Measurements from ENCODE around the gene UVRAG. TPM values are rescaled to one million over a fixed set of nuclear protein-coding genes. Genes with fewer than 3 reads are reported as not detected.

UVRAG gene
- total and polyA plus RNA-seq, 2 donors (not counting 1 experiment from before 2014, with no cell fraction given) = 37.7 to 94.1 TPM

- Histone ChIP-seq H3K4me1 (ENCODE audit: control insufficient read depth in 2 of 2, insufficient read depth in 2 of 2, low read length in 2 of 2) (peaks cover 0 to 10% of the 10 kb centered on the region in 2 donors), H2AFZ (ENCODE audit: insufficient read depth, low read depth, low read length, poor library complexity, severe bottlenecking) (no peak overlapping the region), H3K4me3 (ENCODE audit: control extremely low read depth in 1 of 5, extremely low read depth in 1 of 5, insufficient read depth in 1 of 5, low read depth in 2 of 5, low read length in 4 of 5) (no peak overlapping the region), H3K79me2 (ENCODE audit: control insufficient read depth, insufficient read depth, low read length) (no peaks in the 10 kb centered on the region), H4K20me1 (ENCODE audit: control insufficient read depth, insufficient read depth, low read length, poor library complexity, severe bottlenecking) (no peaks in the 10 kb centered on the region), H3K9ac (ENCODE audit: low read length) (no peak overlapping the region), H3K27me3 (replicated peaks in 1 of 4; ENCODE audit: control extremely low read depth in 1 of 4, control insufficient read depth in 3 of 4, insufficient read depth in 4 of 4, low read length in 3 of 4) (no peaks in the 10 kb centered on the region), H3K9me3 (ENCODE audit: control extremely low read depth in 1 of 3, control insufficient read depth in 2 of 3, insufficient read depth in 1 of 3, low read length in 2 of 3) (no peaks in the 10 kb centered on the region), H3K36me3 (replicated peaks in 1 of 2; ENCODE audit: control extremely low read depth in 1 of 2, control insufficient read depth in 1 of 2, extremely low read depth in 1 of 2, insufficient read depth in 2 of 2, low read length in 1 of 2) (peaks cover 0 to 35% of the 10 kb centered on the region in 2 experiments), H3K27ac (ENCODE audit: low read length in 2 of 2) (no peak overlapping the region), H3K4me2 (replicated peaks; ENCODE audit: low read depth, low read length, poor library complexity, severe bottlenecking) (no peak overlapping the region)
- 99% methylated on average over 8 of the region's 11 CpGs for WGBS (ENCODE audit: insufficient coverage)
- H3K4me3 Mint-ChIP-seq = no peak overlapping the region
- DNase-seq (no peak), ATAC-seq (ENCODE audit: low read depth) (no peak)
- TF ChIP-seq EZH2 (IDR thresholded peaks at IDR 0.05; ENCODE audit: borderline replicate concordance, insufficient read depth, low read depth, low read length, poor library complexity, severe bottlenecking) (no peak), CTCF (IDR thresholded peaks at IDR 0.05) (no peak)
- H3K9me3 Mint-ChIP-seq (ENCODE audit: insufficient read depth) = no peaks in the 10 kb centered on the region
- no peak overlapping the region for H3K27ac Mint-ChIP-seq
- H3K4me1 Mint-ChIP-seq = peaks cover 11% of the 10 kb centered on the region
- H3K27me3 Mint-ChIP-seq = no peaks in the 10 kb centered on the region
- CTCF ChIA-PET = interaction anchor here (0.5 to 1.7 kb wide), 3 partner anchors 9 to 181 kb away, joined by 3 to 5 read pairs (median 5); no protein-coding TSS in a partner anchor
- intact Hi-C loops (cut with micrococcal nuclease) = no loop called here
- POLR2A ChIA-PET = interaction anchor here (0.7 kb wide), 1 partner anchor 9 kb away, joined by 3 read pairs; no protein-coding TSS in a partner anchor
Measured at GRCh38 chr11:76143274-76143673, 328.3 kb downstream of the UVRAG start.

DNA sequence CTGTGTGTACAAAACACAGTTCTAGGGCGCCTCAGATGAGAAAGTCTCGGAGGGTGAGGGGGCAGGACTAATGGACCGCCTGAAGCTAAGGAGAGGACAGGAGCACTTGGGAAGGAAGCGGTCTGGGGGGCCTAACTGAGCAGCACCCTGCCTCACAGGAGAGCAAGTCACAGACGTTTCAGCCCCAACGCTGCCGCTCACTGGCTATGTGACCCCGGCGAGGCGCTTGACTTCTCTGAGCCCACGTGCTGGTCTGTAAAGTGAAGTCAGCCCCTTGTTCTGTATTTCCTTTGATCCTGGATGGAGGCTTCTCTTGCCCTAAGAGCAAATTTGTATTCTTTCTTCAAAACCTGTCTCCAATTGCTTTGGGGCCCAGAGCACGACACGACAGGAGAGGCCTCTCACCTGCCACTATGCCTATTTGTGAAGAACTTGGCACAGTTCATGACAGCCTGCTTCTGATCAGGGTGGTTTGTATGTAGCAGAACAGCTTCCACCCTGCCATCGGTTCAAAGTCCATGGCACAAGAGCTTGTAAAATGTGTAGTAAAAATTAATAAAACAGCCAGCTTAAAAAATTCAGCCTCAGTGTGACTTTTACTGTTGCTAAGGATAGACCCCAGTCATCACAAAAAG lies 332.2 kb downstream of the UVRAG start:
- Histone ChIP-seq H4K20me1 (ENCODE audit: control insufficient read depth, insufficient read depth, low read length, poor library complexity, severe bottlenecking) (no peaks in the 10 kb centered on the region), H3K9ac (ENCODE audit: low read length) (no peak overlapping the region), H3K4me1 (ENCODE audit: control insufficient read depth in 2 of 2, insufficient read depth in 2 of 2, low read length in 2 of 2) (peaks cover 3 to 5% of the 10 kb centered on the region in 2 donors), H3K79me2 (ENCODE audit: control insufficient read depth, insufficient read depth, low read length) (no peaks in the 10 kb centered on the region), H3K27ac (ENCODE audit: low read length in 2 of 2) (no peak overlapping the region), H3K9me3 (ENCODE audit: control extremely low read depth in 1 of 3, control insufficient read depth in 2 of 3, insufficient read depth in 1 of 3, low read length in 2 of 3) (no peaks in the 10 kb centered on the region), H3K4me3 (ENCODE audit: control extremely low read depth in 1 of 5, extremely low read depth in 1 of 5, insufficient read depth in 1 of 5, low read depth in 2 of 5, low read length in 4 of 5) (no peak overlapping the region), H3K4me2 (replicated peaks; ENCODE audit: low read depth, low read length, poor library complexity, severe bottlenecking) (no peak overlapping the region), H3K36me3 (replicated peaks in 1 of 2; ENCODE audit: control extremely low read depth in 1 of 2, control insufficient read depth in 1 of 2, extremely low read depth in 1 of 2, insufficient read depth in 2 of 2, low read length in 1 of 2) (peaks cover 0 to 11% of the 10 kb centered on the region in 2 experiments), H3K27me3 (replicated peaks in 1 of 4; ENCODE audit: control extremely low read depth in 1 of 4, control insufficient read depth in 3 of 4, insufficient read depth in 4 of 4, low read length in 3 of 4) (no peaks in the 10 kb centered on the region), H2AFZ (ENCODE audit: insufficient read depth, low read depth, low read length, poor library complexity, severe bottlenecking) (no peak overlapping the region)
- H3K27me3 Mint-ChIP-seq = no peaks in the 10 kb centered on the region
- H3K4me3 Mint-ChIP-seq = no peak overlapping the region
- H3K9me3 Mint-ChIP-seq (ENCODE audit: insufficient read depth) = no peaks in the 10 kb centered on the region
- ChIA-PET CTCF (no interaction called here), POLR2A (interaction anchor here (0.8 kb wide), 1 partner anchor 711 kb away, joined by 3 read pairs; no protein-coding TSS in a partner anchor)
- H3K27ac Mint-ChIP-seq = no peak overlapping the region
- DNase-seq (no peak), ATAC-seq (ENCODE audit: low read depth) (no peak)
- WGBS (ENCODE audit: insufficient coverage) = 93% methylated on average over 12 of the region's 14 CpGs
- H3K4me1 Mint-ChIP-seq = peaks cover 8% of the 10 kb centered on the region
- intact Hi-C loops (cut with micrococcal nuclease) = no loop called here
- TF ChIP-seq CTCF (IDR thresholded peaks at IDR 0.05) (no peak), EZH2 (IDR thresholded peaks at IDR 0.05; ENCODE audit: borderline replicate concordance, insufficient read depth, low read depth, low read length, poor library complexity, severe bottlenecking) (no peak)
